ENCODE results near the gene SEC22B.
"Not testable (repeated sequence)": the region's sequence is repeated elsewhere in the genome, so short reads cannot be mapped to it uniquely, and the experiment has no call there.

GRCh38 chr1:120127921-120128320, 48.4 kb downstream of the SEC22B start:
- not testable (repeated sequence) for TF ChIP-seq CTCF (conservative IDR thresholded peaks at IDR 0.05; ENCODE audit: low read length); EZH2phosphoT487 (IDR thresholded peaks at IDR 0.05; ENCODE audit: borderline replicate concordance)

Data from Loucy (cell line).